ENCODE data around the gene MGRN1.

MGRN1 gene

GRCh38 chr16:4713663-4714501, 89.3 kb downstream of the MGRN1 start:
- no peak for TF ChIP-seq CTCF (IDR thresholded peaks at IDR 0.05; ENCODE audit: extremely low read depth, missing control alignments)
- DNase-seq (ENCODE audit: low spot score): no peak

- no peak for DNase-seq (ENCODE audit: low spot score)
- TF ChIP-seq CTCF (IDR thresholded peaks at IDR 0.05; ENCODE audit: extremely low read depth, missing control alignments): no peak
Measured at GRCh38 chr16:4714996-4715395, 90.4 kb downstream of the MGRN1 start.

DNA sequence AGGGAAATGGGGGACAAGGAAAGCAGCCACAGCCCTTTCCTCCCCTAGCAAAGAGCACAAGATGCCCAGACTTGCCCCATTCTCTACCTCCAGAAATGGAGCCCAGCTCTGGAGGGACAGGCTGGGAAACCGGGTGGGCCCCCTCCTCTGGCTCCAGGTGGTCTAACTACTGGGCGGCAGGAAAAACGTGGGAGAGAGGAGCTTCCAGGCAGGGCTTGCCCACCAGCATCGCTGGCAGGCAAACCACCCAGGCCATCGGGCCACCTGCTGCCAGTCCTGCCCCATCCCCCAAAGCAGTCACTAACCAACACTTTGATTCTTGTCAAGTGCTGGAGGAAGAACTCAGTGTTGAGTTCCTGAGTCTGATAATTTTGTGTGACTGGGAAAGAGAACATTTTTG, 93.8 kb downstream of the MGRN1 start:
- no peak for DNase-seq (ENCODE audit: low spot score)

DNA sequence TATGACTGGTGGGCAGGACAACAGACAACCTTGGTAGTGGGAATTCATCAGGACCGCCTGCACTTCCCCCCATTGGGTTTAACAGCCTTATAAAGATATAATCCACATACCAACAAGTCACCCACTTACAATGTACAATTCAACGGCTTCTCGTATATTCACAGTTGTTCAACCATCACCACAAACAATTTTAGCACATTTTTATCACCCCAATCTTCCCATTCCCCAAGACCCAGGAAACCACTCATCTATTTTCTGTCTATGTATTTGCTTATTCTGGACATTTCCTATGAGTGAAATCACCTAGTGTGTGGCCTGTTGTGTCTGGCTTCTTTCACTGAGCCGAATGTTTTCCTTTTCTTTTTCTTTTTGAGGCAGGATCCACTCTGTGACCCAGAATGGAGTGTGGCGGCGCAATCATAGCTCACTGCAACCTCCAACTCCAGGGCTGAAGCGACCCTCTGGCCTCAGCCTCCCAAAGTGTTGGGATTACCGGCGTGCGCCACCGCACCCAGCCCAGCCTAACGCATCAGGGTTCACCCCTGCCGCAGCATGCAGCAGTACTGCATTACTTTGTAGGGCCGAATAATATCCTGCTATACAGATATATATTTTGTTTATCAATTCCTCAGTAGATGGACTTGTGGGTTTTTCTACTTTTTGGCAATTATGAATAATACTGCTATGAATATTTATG, 98.6 kb downstream of the MGRN1 start:
- no peak for DNase-seq (ENCODE audit: low spot score)
- TF ChIP-seq CTCF (IDR thresholded peaks at IDR 0.05; ENCODE audit: extremely low read depth, missing control alignments): no peak

More for the DNA sequence above, 93.8 kb downstream of the MGRN1 start:
- TF ChIP-seq CTCF (IDR thresholded peaks at IDR 0.05; ENCODE audit: extremely low read depth, missing control alignments): no peak

GRCh38 chr16:4724661-4725270, 100.1 kb downstream of the MGRN1 start:
- no peak for DNase-seq (ENCODE audit: low spot score)
- no peak for TF ChIP-seq CTCF (IDR thresholded peaks at IDR 0.05; ENCODE audit: extremely low read depth, missing control alignments)

- DNase-seq (ENCODE audit: low spot score): no peak
- no peak for TF ChIP-seq CTCF (IDR thresholded peaks at IDR 0.05; ENCODE audit: extremely low read depth, missing control alignments)
Measured at GRCh38 chr16:4726616-4727015, 102.0 kb downstream of the MGRN1 start.

DNA sequence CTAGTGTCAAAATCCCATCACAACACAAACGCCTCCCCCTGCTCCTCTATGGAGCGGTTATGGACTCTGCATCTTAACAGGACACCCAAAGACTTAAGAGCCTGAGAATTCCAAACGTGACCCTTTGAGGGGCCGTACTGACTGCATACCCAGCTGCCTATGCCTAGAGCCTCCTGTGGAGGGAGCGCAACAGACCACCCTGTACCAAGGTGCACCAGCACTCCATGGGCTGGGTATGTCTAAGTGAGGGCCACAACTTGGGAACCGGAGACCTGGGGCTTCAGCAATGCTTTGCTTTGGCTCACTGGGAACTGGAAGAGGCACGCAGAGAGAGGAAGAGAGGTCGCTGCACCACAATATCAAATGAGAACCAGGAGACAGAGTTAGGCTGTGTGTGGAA, 104.0 kb downstream of the MGRN1 start:
- no peak for DNase-seq (ENCODE audit: low spot score)
- TF ChIP-seq CTCF (IDR thresholded peaks at IDR 0.05; ENCODE audit: extremely low read depth, missing control alignments): no peak

Data from GM20000 (cell line).